SKM-1 treated with dmso at 0.1 percent for 144 hours (cell line): Measurements from ENCODE around the gene SNX10.

Experiments
- DNase-seq: peaks from one replicate; lab custom pipeline; 2025; ENCODE audit not compliant: unreplicated experiment; lab: John Stamatoyannopoulos, UW

The SNX10 gene

DNA sequence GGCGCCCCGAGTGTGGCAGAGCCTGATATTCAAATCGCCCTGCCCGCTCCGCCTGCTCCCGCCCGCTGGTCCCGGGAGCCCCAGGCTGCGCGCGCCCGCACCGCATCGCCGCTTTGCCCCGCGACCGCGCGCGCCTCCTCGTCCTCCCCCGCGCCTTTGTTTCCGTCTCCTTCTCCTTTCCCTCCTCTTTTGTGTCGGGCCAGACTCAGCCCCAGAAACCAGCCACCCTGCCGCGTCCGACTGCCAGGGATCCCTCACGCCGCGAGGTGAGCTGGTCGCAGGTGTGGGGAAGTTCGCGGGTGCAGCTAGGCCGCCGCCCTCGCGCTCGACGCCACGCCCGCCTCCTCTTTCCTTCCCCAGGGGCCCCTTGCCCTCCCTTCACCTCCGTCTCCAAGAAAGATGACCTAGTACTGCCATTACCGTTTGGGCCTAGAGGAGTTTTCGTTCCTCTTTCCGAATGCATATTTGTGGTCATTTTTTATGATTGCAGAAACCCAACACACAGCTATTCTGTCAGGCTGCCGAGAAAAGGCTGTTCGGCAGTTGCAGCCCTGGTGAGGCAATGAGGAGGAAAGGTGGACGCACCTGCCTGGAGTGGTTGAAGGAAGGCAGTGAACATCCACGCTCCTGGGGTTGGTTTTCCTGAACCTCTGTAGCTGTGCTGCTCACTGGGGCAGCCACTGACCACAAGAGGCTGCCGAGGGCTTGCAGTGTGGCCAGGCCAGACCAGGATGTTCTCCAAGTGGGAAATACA lies 107.3 kb downstream of the SNX10 start:
- DNase-seq = peak; percentile 94

DNA sequence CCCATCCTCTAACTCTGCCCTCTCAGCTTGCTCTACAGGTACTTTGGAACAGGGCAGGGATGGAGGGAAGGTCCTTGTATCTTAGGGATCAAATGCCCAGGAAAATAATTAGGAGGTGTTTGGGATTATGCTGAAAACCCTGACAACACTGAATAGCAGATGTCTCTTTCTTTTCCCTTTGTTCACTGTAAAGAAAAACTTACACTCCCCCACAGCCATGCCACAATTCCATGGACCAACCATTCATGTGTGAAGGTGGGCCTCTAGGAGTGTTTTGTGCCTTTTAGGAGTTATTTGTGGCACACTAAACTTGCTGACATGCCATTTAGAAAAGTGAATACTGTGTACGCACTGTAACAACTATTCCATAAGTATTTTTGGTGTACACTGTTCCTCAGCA lies 108.1 kb downstream of the SNX10 start:
- DNase-seq = no peak

DNA sequence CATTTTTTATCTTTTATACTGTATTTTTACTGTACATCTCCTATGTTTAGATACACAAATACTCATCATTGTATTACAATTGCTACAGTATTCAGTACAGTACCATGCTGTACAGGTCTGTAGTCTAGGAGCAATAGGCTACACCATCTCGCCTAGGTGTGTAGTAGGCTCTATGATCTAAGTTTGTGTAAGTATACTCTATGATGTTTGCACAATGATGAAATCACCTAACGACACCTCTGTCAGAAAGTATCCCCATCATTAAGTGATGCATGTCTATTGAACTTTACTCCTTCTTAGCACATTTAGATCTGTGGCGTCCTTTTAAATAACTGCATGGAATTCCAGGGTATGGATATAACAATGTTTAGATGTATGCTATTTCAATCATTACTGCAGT lies 112.0 kb downstream of the SNX10 start:
- DNase-seq = no peak

DNA sequence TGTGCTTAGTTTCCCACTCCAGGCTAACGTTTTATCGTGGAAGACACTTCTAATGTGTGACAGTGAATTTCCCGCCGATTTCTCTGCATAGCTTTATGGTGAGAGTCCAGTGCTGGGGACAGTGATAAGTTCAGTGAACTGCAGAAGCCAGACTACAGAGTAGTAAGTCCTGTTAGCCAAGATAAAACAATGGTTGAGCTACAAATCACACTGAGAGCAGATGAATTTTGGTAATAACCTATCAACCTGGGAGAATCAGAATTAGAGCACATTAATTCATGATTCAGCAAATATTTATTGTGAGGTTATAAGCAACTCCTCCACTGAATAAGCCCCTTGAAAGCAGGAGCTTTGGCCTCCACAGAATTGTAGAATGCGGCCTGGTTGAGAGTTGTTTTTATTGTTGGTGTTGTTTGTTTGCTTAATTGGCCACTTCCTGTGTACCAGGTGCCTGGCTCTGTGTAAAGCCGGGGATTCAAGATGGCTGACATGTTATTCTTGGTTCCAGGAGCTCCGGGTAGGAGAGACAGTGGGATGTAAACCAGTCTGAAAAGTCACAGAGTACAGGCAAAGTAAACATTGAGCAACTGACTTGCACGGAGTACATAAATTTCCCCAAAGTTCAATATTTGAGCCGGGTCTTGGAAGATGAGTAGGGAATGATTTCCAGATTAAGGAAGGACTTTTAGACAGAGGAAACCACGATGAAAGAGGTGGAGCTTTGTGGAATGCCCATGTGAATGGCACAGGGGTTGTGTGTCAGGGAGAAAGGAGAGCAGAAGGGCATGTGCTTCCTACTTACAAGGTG lies 112.7 kb downstream of the SNX10 start:
- DNase-seq = no peak

DNA sequence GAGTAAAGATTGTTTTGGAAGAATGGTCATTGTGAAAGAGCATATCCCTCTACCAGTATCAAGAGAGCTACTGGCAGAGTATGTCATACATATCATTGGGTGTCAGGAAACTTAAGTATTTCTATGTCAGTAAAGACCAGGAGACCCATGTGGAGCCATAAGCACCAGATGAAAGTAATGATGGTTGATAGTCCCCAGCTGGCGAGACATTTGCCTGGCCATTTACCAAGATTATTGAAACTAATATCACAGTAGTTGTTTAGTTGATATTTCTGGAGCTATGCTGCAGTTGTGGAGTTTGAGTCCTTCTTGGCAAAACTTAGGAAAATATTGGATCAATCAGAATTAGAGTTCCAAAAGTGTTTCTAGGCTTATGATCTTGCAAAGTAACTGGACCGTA lies 114.8 kb downstream of the SNX10 start:
- DNase-seq = no peak

DNA sequence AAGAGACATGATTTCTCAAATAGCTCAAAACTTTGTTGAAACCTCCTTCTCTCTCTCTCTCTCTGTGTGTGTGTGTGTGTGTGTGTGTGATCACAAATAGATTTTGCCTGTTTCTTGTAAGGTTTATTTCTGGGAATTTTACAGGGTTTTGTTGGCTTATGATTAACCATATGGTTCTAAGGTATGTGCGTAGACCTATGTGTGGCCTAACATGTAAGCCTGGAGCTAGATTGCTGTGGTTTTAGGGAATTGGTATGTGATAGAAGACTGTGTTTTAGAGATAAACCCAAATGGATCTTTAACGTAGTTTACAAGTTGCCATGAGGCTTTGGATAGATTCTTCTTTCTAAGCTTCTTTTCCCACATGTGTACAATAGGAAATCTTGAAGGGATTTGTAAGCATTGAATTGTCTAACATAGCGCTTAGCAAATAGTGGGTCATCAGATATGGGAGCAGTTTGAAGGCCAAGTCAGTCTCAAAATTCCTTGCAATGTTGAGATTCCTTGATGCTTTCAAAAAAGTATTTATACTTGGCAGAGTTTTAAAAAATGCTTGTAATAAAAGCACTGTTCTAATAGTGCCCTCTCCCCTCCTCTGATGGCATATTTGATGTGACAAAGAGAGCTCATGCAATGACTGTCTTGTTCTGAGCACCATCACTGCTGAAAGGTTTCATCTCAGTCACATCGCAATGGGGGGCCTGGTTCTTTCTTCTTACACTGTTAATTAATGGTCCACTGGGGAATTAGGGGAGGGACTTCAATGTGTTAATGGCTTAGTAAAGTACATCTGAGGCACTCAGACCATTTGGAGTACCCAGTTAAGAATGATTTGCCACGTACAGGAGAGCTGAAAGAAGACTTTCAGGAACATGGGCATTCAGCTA lies 118.2 kb downstream of the SNX10 start:
- no peak for DNase-seq

DNA sequence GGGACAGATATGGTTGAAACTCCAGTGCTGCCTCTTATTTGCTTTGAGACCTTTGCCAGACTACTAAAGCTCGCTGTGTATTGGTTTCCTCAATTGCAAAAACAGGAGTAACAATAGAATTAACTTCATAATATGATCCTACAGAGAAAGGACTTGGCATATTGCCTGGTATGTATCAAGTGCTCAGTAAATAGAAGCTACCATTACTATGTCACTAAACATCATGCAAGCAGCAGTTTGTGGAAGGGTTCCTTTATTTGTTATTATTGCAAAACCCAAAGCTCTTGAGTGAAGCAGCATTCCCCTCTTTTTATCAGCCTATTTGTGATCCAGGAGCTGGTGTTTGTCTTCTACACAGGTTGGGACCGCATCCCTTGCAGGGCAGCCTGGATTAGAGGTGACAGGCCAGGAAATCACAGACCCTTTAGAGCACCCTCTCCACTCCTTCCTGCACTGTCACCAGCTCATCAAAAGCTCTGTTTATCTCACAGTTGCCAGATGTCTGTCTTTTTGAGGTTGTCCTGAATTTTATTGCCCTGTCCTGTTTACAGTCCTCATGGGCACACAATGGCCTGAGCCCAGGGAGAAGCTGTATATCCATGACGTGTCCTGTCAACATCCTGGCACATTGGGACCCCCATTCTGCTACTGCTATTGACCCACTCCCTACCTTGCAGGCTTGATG lies 121.5 kb downstream of the SNX10 start:
- DNase-seq = no peak

DNA sequence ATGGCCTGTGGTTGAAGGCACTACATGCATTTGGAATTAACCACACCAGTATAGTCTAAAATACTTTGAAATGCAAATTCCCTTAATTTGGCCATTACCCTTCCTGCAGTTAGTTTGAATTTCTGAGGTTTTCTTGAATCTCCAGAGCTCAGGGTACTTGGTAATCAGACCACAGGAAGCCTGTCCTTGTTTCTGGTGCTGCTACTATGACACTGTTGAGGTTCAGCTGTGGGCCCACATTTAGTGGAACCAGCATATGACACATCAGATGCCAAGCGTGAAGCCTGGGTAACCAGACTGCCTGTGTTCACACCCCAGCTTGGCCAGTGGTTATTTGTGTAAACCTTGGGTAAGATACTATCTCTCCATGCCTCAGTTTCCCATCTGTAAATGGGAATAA lies 124.3 kb downstream of the SNX10 start:
- no peak for DNase-seq

DNA sequence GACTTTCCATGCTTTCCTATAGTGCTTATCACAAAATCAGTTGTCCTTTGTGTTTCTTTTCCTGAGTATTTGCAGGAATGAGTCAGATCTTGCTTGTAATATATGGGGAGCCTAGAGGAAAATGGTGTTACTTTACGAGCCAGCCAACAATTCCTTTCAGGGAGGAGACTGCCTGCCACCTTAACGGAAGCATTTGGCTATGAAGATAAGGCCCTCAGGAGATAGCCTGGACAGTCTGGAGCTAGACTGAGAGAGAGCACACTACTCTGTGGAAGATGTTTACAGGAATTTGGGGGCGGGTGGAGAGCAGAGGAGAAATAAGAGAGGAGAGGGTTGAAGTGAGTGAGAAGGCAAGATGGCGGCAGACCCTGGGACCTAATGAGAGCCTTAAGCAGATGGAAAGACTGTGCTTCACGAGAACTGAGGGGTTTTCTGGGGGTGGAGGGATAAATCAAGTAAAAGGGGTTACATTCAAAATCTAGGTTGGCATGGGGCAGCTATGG lies 126.3 kb downstream of the SNX10 start:
- no peak for DNase-seq

DNA sequence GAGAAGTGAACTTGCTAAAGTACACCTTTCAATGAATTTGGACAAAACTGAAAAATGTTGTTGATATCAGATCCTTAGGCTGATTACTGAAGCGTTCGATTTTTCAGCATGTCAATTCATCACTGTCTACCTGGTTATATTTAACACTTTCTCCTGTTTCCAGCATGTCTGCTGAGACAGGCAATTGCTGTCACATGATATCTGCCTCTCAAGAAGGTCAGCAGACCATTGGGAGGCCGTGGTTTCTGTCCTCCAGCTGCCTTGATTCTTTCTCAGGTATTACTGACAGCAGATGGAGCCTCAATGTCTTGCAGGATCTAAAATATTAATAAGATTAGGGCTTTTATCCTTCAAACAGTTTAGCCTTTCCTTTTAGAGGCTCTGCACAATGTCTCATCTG lies 127.5 kb downstream of the SNX10 start:
- no peak for DNase-seq

DNA sequence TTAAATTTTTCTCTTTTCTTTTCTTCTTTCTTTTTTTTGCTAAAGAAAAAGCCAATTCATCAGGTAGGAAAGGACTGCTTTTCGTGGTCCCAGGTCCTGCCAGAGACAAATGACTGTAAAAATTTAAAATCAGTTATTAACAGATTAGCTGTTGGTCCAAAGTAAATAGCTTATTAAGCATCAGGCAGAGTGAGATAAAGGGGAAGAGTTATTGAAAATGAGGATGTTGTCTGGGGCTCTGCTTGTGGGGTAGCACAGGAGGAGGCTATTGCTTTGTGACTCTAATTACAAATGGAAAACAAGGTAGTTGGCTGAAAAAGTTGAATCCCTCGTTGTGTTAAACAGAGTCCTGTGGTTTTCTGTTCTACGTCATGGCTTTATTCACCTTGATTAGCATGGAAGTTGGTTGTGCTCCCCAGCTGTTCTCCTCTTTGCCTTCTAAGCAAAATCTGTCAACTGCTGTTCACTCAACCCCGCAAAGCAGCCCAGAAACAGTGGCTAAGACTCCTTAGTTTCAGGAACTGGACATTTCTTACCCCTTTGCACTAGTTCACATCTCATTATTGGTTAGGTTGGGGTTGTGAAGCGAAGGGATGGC lies 128.9 kb downstream of the SNX10 start:
- DNase-seq = peak; percentile 5

DNA sequence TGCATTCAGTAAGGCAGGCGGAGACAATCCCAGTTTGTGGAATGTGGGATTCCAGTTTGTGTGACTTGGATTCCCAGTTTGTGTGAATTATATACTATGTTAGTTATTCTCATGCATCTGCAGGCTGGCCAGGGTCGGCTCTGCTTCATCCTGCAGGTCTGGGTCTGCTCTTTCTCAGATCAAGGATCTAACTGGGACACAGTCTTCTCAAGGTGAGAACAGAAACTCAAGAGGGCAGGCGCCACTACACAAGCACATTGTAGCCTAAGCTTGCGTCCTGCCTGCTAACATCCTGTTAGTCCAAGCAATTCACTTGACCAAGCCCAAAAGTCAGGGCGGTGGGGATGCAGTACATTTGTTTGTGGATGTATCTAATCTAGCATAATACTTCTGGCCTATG lies 131.1 kb downstream of the SNX10 start:
- no peak for DNase-seq

DNA sequence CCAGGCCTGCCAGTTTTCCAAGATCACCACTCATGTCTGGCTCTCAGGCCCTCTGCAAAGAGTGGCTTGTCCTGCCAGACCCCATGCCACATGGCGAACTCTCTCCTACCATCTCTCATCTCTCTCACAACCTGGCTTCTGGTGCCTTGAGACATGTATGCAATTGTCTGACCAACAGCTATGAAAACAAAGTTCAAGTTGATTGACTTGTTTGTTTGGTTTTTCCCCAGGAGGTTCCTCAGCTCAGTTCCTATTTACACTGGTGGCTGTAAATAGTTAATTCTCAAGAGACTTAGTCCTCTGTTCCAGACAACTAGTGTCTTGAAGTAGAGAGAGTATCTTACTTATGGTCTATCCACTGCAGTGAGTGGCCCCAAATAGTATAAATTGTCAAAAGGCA lies 131.8 kb downstream of the SNX10 start:
- DNase-seq = no peak
